GM18505 (cell line): Measurements from ENCODE around the gene RHBDL3.

Experiments used
- ATAC-seq: cut with Tn5 transposase; IDR thresholded peaks from one replicate; pipeline ENCODE4 v1.9.1; 2021; ENCODE audit not compliant: unreplicated experiment
- POLR2A ChIP-seq: IDR thresholded peaks from 4 replicates; pipeline ENCODE4 v1.6.1; 2011; ENCODE audit warnings: borderline replicate concordance; ENCODE audit not compliant: insufficient read depth, insufficient read length; ENCODE audit errors: extremely low read depth

The RHBDL3 gene

DNA sequence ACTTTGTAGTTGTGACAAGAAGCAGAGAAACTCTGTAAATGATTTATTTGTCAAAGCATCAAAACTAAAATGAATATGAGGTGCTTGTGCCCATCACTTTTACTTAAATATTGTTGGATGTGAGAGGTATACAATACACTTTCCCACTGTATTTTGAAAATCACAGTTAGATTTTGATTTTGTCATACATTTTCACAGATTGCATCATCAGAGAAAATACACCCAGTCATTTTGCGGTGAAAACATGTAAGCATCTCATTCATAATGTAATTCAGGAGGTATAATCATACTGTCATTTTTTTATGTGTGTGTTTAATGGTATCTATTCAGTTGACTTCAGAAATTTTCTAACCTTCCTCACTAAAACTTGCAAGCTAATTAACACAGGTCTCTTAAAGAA is 95.6 kb downstream of the RHBDL3 start:
- ATAC-seq, result no peak
- TF ChIP-seq POLR2A, result no peak

DNA sequence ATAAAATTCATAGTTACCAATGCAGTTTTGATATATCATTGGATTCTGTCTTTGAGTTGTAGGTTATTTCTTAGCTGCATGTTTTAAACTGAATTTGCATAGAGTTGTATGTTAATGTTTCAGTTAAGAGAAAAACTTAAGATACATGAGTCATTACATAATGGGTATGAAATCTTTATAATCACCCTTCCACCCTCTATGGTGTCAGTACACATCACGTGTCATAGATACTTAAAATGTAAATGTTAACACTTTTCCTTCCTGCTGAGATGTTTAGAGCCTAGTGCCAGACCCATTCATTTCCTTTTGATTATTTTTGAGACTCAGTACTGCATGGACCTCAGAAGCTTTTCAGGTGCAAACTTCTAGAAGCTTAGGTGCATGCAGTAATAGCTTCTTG is 104.8 kb downstream of the RHBDL3 start:
- no peak for ATAC-seq

More for the DNA sequence above, 104.8 kb downstream of the RHBDL3 start:
- no peak for TF ChIP-seq POLR2A
